ENCODE results near the gene TNS4.

TNS4 gene

GRCh38 chr17:40468560-40468959, 32.9 kb downstream of the TNS4 start:
- Histone ChIP-seq H3K9me3 (ENCODE audit: control insufficient read depth, insufficient read depth, low read length) (no peaks in the 10 kb centered on the region), H3K9ac (ENCODE audit: low read depth, low read length) (no peak overlapping the region), H3K4me1 (ENCODE audit: control insufficient read depth, insufficient read depth, low read length) (peaks cover 6% of the 10 kb centered on the region; the same call in 1 of the 2 replicates), H3K4me3 (ENCODE audit: low read depth, low read length) (no peak overlapping the region), H3K27me3 (ENCODE audit: control insufficient read depth, insufficient read depth, low read length) (no peaks in the 10 kb centered on the region), H3K27ac (ENCODE audit: low read depth, low read length) (no peak overlapping the region), H3K36me3 (ENCODE audit: control insufficient read depth, insufficient read depth, low read length) (no peaks in the 10 kb centered on the region)

GRCh38 chr17:40467281-40467867, 34.0 kb downstream of the TNS4 start:
- H3K36me3 ChIP-seq (ENCODE audit: control insufficient read depth, insufficient read depth, low read length): no peaks in the 10 kb centered on the region
- no peaks in the 10 kb centered on the region for H3K9me3 ChIP-seq (ENCODE audit: control insufficient read depth, insufficient read depth, low read length)
- peaks cover 16% of the 10 kb centered on the region for H3K4me1 ChIP-seq (ENCODE audit: control insufficient read depth, insufficient read depth, low read length)
- no peaks in the 10 kb centered on the region for H3K27me3 ChIP-seq (ENCODE audit: control insufficient read depth, insufficient read depth, low read length)
- no peak overlapping the region for H3K27ac ChIP-seq (ENCODE audit: low read depth, low read length)
- no peak overlapping the region for H3K4me3 ChIP-seq (ENCODE audit: low read depth, low read length)
- no peak overlapping the region for H3K9ac ChIP-seq (ENCODE audit: low read depth, low read length)

GRCh38 chr17:40466298-40466971, 35.0 kb downstream of the TNS4 start:
- Histone ChIP-seq H3K27ac (ENCODE audit: low read depth, low read length) (no peak overlapping the region), H3K4me1 (ENCODE audit: control insufficient read depth, insufficient read depth, low read length) (peaks cover 20% of the 10 kb centered on the region), H3K27me3 (ENCODE audit: control insufficient read depth, insufficient read depth, low read length) (no peaks in the 10 kb centered on the region), H3K36me3 (ENCODE audit: control insufficient read depth, insufficient read depth, low read length) (no peaks in the 10 kb centered on the region), H3K9me3 (ENCODE audit: control insufficient read depth, insufficient read depth, low read length) (no peaks in the 10 kb centered on the region), H3K4me3 (ENCODE audit: low read depth, low read length) (no peak overlapping the region), H3K9ac (ENCODE audit: low read depth, low read length) (no peak overlapping the region)

DNA sequence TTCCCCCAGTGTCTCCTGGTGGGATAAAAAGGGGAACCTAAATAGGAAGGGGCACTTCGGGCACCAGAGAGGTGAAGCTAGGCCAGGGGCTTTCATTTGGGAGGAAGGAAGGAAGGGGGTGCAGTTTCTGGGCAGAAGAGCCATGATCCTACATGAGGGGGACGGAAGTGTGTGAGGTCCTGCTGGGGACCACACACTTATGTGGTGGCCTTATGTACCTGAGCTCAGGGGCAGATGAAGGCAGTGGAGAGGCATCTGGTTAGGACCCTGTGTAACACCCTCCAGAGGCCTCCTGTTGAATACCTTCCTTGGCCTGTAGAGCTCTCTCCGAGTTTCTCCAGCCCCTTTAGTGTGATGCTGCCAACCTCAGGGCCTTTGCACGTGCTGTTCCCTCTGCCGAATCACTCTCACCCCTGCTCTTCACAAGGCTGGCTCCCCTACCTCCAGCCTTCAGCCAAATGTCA, 37.0 kb downstream of the TNS4 start:
- Histone ChIP-seq H3K27me3 (ENCODE audit: control insufficient read depth, insufficient read depth, low read length) (no peaks in the 10 kb centered on the region), H3K4me3 (ENCODE audit: low read depth, low read length) (no peak overlapping the region), H3K36me3 (ENCODE audit: control insufficient read depth, insufficient read depth, low read length) (no peaks in the 10 kb centered on the region), H3K27ac (ENCODE audit: low read depth, low read length) (peak overlapping the region; percentile 82), H3K9ac (ENCODE audit: low read depth, low read length) (no peak overlapping the region), H3K4me1 (ENCODE audit: control insufficient read depth, insufficient read depth, low read length) (peaks cover 14% of the 10 kb centered on the region), H3K9me3 (ENCODE audit: control insufficient read depth, insufficient read depth, low read length) (no peaks in the 10 kb centered on the region)

DNA sequence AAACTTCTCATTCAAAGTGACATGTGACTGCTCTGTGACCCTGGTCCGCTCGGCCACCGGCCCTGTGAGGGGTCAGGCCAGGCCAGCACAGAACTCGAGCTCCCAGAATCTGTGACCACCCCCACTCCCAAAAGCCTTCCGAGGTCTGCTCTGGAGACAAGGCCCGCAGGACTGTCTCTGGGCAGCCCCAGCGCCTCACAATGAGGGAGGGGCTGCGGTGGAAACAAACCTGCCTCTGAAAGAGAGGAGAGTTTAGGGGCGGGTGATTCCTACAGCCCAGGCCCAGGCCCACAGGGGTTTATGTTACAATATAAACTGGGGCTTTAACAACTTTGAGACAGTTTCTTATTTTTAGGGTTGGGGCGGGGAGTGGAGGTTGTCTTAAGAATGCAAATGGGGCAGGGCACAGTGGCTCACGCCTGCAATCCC, 38.3 kb downstream of the TNS4 start:
- Histone ChIP-seq H3K9ac (ENCODE audit: low read depth, low read length) (0 out of 2 replicates have a peak overlapping the region, but pooled peaks have one; percentile 15), H3K9me3 (ENCODE audit: control insufficient read depth, insufficient read depth, low read length) (no peaks in the 10 kb centered on the region), H3K36me3 (ENCODE audit: control insufficient read depth, insufficient read depth, low read length) (no peaks in the 10 kb centered on the region), H3K27me3 (ENCODE audit: control insufficient read depth, insufficient read depth, low read length) (no peaks in the 10 kb centered on the region), H3K4me3 (ENCODE audit: low read depth, low read length) (no peak overlapping the region), H3K27ac (ENCODE audit: low read depth, low read length) (peak overlapping the region; percentile 41), H3K4me1 (ENCODE audit: control insufficient read depth, insufficient read depth, low read length) (peaks cover 15% of the 10 kb centered on the region)

GRCh38 chr17:40462343-40463121, 38.9 kb downstream of the TNS4 start:
- Histone ChIP-seq H3K9me3 (ENCODE audit: control insufficient read depth, insufficient read depth, low read length) (no peaks in the 10 kb centered on the region), H3K27me3 (ENCODE audit: control insufficient read depth, insufficient read depth, low read length) (no peaks in the 10 kb centered on the region), H3K4me3 (ENCODE audit: low read depth, low read length) (no peak overlapping the region), H3K27ac (ENCODE audit: low read depth, low read length) (peak overlapping the region; percentile 41), H3K4me1 (ENCODE audit: control insufficient read depth, insufficient read depth, low read length) (peaks cover 21% of the 10 kb centered on the region), H3K36me3 (ENCODE audit: control insufficient read depth, insufficient read depth, low read length) (peaks cover 2% of the 10 kb centered on the region; the same call in 1 of the 2 replicates), H3K9ac (ENCODE audit: low read depth, low read length) (0 out of 2 replicates have a peak overlapping the region, but pooled peaks have one; percentile 15)

- Histone ChIP-seq H3K36me3 (ENCODE audit: control insufficient read depth, insufficient read depth, low read length) (peaks cover 8% of the 10 kb centered on the region), H3K9ac (ENCODE audit: low read depth, low read length) (no peak overlapping the region), H3K9me3 (ENCODE audit: control insufficient read depth, insufficient read depth, low read length) (no peaks in the 10 kb centered on the region), H3K27ac (ENCODE audit: low read depth, low read length) (no peak overlapping the region), H3K4me1 (ENCODE audit: control insufficient read depth, insufficient read depth, low read length) (peaks cover 24% of the 10 kb centered on the region), H3K4me3 (ENCODE audit: low read depth, low read length) (no peak overlapping the region), H3K27me3 (ENCODE audit: control insufficient read depth, insufficient read depth, low read length) (no peaks in the 10 kb centered on the region)
Measured at GRCh38 chr17:40461732-40462342, 39.6 kb downstream of the TNS4 start.

DNA sequence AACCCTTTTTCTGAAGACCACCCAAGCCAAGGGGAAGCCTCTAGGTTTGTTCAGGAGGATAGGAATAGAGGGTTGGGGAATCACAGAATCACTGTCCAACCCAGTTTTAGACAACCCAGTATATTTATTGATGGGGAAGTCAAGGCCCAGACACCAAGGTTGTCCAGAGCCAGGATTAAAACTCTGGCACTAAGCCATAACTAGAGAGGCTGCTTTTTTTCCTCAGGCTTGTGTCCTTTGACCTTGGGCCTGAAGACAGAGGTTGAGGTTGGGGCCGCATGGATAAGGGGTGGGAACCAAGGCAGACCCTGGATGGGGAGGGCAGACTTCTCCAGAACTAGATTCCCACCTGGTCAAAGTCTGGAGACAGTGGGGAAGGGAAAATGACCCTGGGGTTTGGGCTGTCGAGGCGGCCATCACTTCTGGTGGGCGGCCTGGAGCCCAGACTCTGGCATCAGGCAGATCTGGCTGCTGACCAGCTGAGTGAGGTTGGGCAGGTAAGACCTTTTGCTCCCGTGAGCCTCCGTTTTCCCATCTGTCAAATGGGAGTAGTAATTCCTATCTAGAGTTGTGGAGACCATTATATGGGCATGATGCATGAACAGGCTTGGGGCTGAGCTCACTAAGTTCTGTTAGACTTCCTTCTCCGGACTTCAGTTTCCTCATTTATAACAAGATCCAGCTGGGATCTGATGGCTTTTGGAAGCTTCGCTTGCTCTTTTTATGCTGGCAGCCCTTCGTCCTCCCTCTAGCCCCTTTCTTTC, 40.3 kb downstream of the TNS4 start:
- Histone ChIP-seq H3K9ac (ENCODE audit: low read depth, low read length) (no peak overlapping the region), H3K9me3 (ENCODE audit: control insufficient read depth, insufficient read depth, low read length) (no peaks in the 10 kb centered on the region), H3K27me3 (ENCODE audit: control insufficient read depth, insufficient read depth, low read length) (no peaks in the 10 kb centered on the region), H3K27ac (ENCODE audit: low read depth, low read length) (no peak overlapping the region), H3K4me3 (ENCODE audit: low read depth, low read length) (no peak overlapping the region), H3K4me1 (ENCODE audit: control insufficient read depth, insufficient read depth, low read length) (peaks cover 24% of the 10 kb centered on the region), H3K36me3 (ENCODE audit: control insufficient read depth, insufficient read depth, low read length) (peaks cover 15% of the 10 kb centered on the region)

- H3K9me3 ChIP-seq (ENCODE audit: control insufficient read depth, insufficient read depth, low read length): no peaks in the 10 kb centered on the region
- H3K4me3 ChIP-seq (ENCODE audit: low read depth, low read length): no peak overlapping the region
- peaks cover 24% of the 10 kb centered on the region for H3K4me1 ChIP-seq (ENCODE audit: control insufficient read depth, insufficient read depth, low read length)
- no peak overlapping the region for H3K27ac ChIP-seq (ENCODE audit: low read depth, low read length)
- no peaks in the 10 kb centered on the region for H3K27me3 ChIP-seq (ENCODE audit: control insufficient read depth, insufficient read depth, low read length)
- no peak overlapping the region for H3K9ac ChIP-seq (ENCODE audit: low read depth, low read length)
- H3K36me3 ChIP-seq (ENCODE audit: control insufficient read depth, insufficient read depth, low read length): peaks cover 21% of the 10 kb centered on the region
Measured at GRCh38 chr17:40460604-40460967, 40.8 kb downstream of the TNS4 start.

All from HUES48 (cell line).